Liver (tissue), 9 donors: ENCODE measurements around the gene FGFR4. TPM values are rescaled to one million over a fixed set of nuclear protein-coding genes. Genes with fewer than 3 reads are reported as not detected.
"Not testable (repeated sequence)": the region's sequence is repeated elsewhere in the genome, so short reads cannot be mapped to it uniquely, and the experiment has no call there.

Source experiments
- DNase-seq: peaks from one replicate; pipeline ENCODE4 v3.0.0-alpha.2; 2017; ENCODE audit warnings: low spot score
- H3K27ac ChIP-seq, 2 donors: one replicate each; pipeline ENCODE4 v1.7.0; 2013; ENCODE audit warnings: inconsistent platforms in 2 of 2, low read length in 2 of 2, control low read depth in 1 of 2, low read depth in 1 of 2, mild to moderate bottlenecking in 1 of 2
- H3K27me3 ChIP-seq, 4 donors: one replicate each; pipeline versions ENCODE4 v1.6.1 to v1.7.0; 2013; ENCODE audit warnings: low read length in 3 of 4, inconsistent platforms in 1 of 4, mild to moderate bottlenecking in 1 of 4, moderate library complexity in 1 of 4; ENCODE audit not compliant: control insufficient read depth in 4 of 4, insufficient read depth in 4 of 4
- H3K36me3 ChIP-seq, 4 donors: one replicate each; pipeline versions ENCODE4 v1.6.1 to v1.7.0; 2013; ENCODE audit warnings: low read length in 3 of 4, mild to moderate bottlenecking in 3 of 4, low read depth in 1 of 4, moderate library complexity in 1 of 4; ENCODE audit not compliant: control insufficient read depth in 4 of 4, insufficient read depth in 3 of 4
- H3K4me1 ChIP-seq, 4 donors: one replicate each; pipeline versions ENCODE4 v1.6.1 to v1.7.0; 2013; ENCODE audit warnings: low read length in 3 of 4, mild to moderate bottlenecking in 3 of 4, moderate library complexity in 1 of 4; ENCODE audit not compliant: control insufficient read depth in 4 of 4, insufficient read depth in 4 of 4
- H3K4me3 ChIP-seq, 3 donors: one replicate each; pipeline versions ENCODE4 v1.6.1 to v1.7.0; 2013; ENCODE audit warnings: low read length in 3 of 3, control low read depth in 1 of 3, low read depth in 1 of 3, mild to moderate bottlenecking in 1 of 3
- H3K9ac ChIP-seq, 2 donors: one replicate each; pipeline ENCODE4 v1.7.0; 2013; ENCODE audit warnings: low read length in 2 of 2, mild to moderate bottlenecking in 2 of 2, moderate library complexity in 2 of 2, control low read depth in 1 of 2, low read depth in 1 of 2
- H3K9me3 ChIP-seq, 4 donors: one replicate each; pipeline versions ENCODE4 v1.6.1 to v1.7.0; 2013; ENCODE audit warnings: low read length in 3 of 4; ENCODE audit not compliant: control insufficient read depth in 4 of 4
- EGR1 ChIP-seq, 2 donors: IDR thresholded peaks; 2 replicates each; pipeline ENCODE4 v1.6.1; 2016 to 2018; ENCODE audit warnings: antibody characterized with exemption in 2 of 2, low read depth in 2 of 2
- FOXA1 ChIP-seq: IDR thresholded peaks from 2 replicates; pipeline ENCODE4 v1.6.1; 2016; ENCODE audit warnings: antibody characterized with exemption
- FOXA2 ChIP-seq: IDR thresholded peaks from 2 replicates; pipeline ENCODE4 v1.6.1; 2016; ENCODE audit warnings: antibody characterized with exemption
- GABPA ChIP-seq, 2 donors: IDR thresholded peaks in 1 of 2; conservative IDR thresholded peaks in 1 of 2; 2 replicates each; pipeline ENCODE4 v1.6.1; 2016; ENCODE audit warnings: antibody characterized with exemption in 2 of 2, mild to moderate bottlenecking in 1 of 2, moderate library complexity in 1 of 2
- HNF4A ChIP-seq, 2 donors: conservative IDR thresholded peaks; 2 replicates each; pipeline ENCODE4 v1.6.1; 2016; ENCODE audit warnings: antibody characterized with exemption in 2 of 2, mild to moderate bottlenecking in 2 of 2
- HNF4G ChIP-seq: IDR thresholded peaks from 2 replicates; pipeline ENCODE4 v1.6.1; 2016; ENCODE audit warnings: antibody characterized with exemption
- JUND ChIP-seq, 2 donors: IDR thresholded peaks; 2 replicates each; pipeline ENCODE4 v1.6.1; 2016; ENCODE audit warnings: antibody characterized with exemption in 2 of 2
- NR2F2 ChIP-seq: IDR thresholded peaks from 2 replicates; pipeline ENCODE4 v1.6.1; 2016; ENCODE audit warnings: antibody characterized with exemption
- RAD21 ChIP-seq, 2 donors: IDR thresholded peaks; 2 replicates each; pipeline ENCODE4 v1.6.1; 2016; ENCODE audit warnings: antibody characterized with exemption in 2 of 2, mild to moderate bottlenecking in 2 of 2
- RXRA ChIP-seq, 2 donors: IDR thresholded peaks; 2 replicates each; pipeline ENCODE4 v1.6.1; 2017 to 2018; ENCODE audit warnings: antibody characterized with exemption in 2 of 2, mild to moderate bottlenecking in 1 of 2
- SP1 ChIP-seq: IDR thresholded peaks from 2 replicates; pipeline ENCODE4 v1.6.1; 2018; ENCODE audit warnings: antibody characterized with exemption, mild to moderate bottlenecking
- TAF1 ChIP-seq: conservative IDR thresholded peaks from 2 replicates; pipeline ENCODE4 v1.6.1; 2016; ENCODE audit warnings: antibody characterized with exemption, mild to moderate bottlenecking
- YY1 ChIP-seq: IDR thresholded peaks from 2 replicates; pipeline ENCODE4 v1.6.1; 2016; ENCODE audit warnings: antibody characterized with exemption, mild to moderate bottlenecking
- WGBS: extraction: QIAGEN DNeasy Blood & Tissue Kit; methylation state at CpG from one replicate; pipeline ENCODE4 v1.1.7; 2013; 5-methylcytosine and 5-hydroxymethylcytosine counted together
- polyA plus RNA-seq, 2 donors: library from polyadenylated mRNA; stranded (reverse) in 1 of 2; unstranded in 1 of 2; fragments of 200-250 nt in 1 of 2; fragments of >200 nt in 1 of 2; fragmentation: Nextera tagmentation in 1 of 2; extraction: Ambion mirVana in 1 of 2; gene quantifications; one replicate each; pipeline versions ENCODE4 v1.2.1 to v1.2.3, GENCODE V29; 2013 to 2015
- total RNA-seq, 2 donors: library from RNA; depleted of rRNA; stranded (reverse); fragments of >200 nt; gene quantifications; one replicate each; pipeline ENCODE4 v1.2.3, GENCODE V29; 2014
- TF ChIP-seq, protein P1 (sequence below): IDR thresholded peaks from 2 replicates; pipeline ENCODE4 v1.6.1; 2016; ENCODE audit warnings: antibody characterized with exemption
- TF ChIP-seq, protein P2 (sequence below): fragments of 150-350 bp; IDR thresholded peaks from 2 replicates; pipeline ENCODE4 v1.5.1; 2017; ENCODE audit warnings: improper control_type of control experiment, low read depth, low read length; ENCODE audit not compliant: missing input control
- TF ChIP-seq, protein P3 (sequence below): IDR thresholded peaks from 2 replicates; pipeline ENCODE4 v1.6.1; 2016; ENCODE audit warnings: antibody characterized with exemption, mild to moderate bottlenecking
- TF ChIP-seq, protein P4 (sequence below): IDR thresholded peaks from 2 replicates; pipeline ENCODE4 v1.6.1; 2016; ENCODE audit warnings: antibody characterized with exemption
- donor health status: healthy.
- donor health status: healthy.
- donor health status: healthy.
- donor health status: healthy.
- donor health status: healthy.

Gene FGFR4
- total and polyA plus RNA-seq, 4 donors = 42.3 to 72.6 (median 56.3) TPM

DNA sequence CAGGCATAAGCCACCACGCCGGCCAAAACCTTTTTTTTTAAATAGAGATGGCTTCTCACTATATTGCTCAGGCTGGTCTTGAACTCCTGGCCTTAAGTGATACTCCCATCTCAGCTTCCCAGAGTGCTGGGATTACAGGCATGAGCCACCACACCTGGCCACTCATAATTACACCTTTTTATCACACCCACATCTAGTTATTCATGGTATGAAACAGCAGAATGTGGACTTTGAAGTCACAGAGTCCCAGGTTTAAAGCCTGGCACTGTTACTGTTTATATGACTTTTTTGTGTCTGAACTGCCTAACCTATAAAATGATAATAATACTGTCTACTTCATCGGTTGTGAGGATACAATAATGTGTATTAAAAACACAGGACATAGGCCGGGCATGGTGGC lies 41.1 kb upstream of the FGFR4 start:
- Histone ChIP-seq H3K27ac (no peak overlapping the region), H3K27me3 (no peaks in the 10 kb centered on the region), H3K4me1 (no peaks in the 10 kb centered on the region), H3K4me3 (no peak overlapping the region), H3K9ac (no peak overlapping the region), H3K9me3 (no peaks in the 10 kb centered on the region), H3K36me3 (peaks cover 6 to 38% (median 18%) of the 10 kb centered on the region in 4 donors)
- TF ChIP-seq FOXA2 (no peak), SP1 (no peak), RAD21 (IDR thresholded peaks at IDR 0.05) (no peak), HNF4G (no peak), GABPA (IDR thresholded peaks at IDR 0.05 in 1 of 2, conservative IDR thresholded peaks at IDR 0.05 in 1 of 2) (no peak), JUND (IDR thresholded peaks at IDR 0.05) (no peak), RXRA (IDR thresholded peaks at IDR 0.05) (no peak), YY1 (no peak), EGR1 (IDR thresholded peaks at IDR 0.05; ENCODE audit: low read depth in 2 of 2) (no peak), FOXA1 (no peak), TAF1 (no peak), NR2F2 (no peak)
- TF ChIP-seq, protein P1, sequence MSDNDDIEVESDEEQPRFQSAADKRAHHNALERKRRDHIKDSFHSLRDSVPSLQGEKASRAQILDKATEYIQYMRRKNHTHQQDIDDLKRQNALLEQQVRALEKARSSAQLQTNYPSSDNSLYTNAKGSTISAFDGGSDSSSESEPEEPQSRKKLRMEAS = no peak
- TF ChIP-seq, protein P2, sequence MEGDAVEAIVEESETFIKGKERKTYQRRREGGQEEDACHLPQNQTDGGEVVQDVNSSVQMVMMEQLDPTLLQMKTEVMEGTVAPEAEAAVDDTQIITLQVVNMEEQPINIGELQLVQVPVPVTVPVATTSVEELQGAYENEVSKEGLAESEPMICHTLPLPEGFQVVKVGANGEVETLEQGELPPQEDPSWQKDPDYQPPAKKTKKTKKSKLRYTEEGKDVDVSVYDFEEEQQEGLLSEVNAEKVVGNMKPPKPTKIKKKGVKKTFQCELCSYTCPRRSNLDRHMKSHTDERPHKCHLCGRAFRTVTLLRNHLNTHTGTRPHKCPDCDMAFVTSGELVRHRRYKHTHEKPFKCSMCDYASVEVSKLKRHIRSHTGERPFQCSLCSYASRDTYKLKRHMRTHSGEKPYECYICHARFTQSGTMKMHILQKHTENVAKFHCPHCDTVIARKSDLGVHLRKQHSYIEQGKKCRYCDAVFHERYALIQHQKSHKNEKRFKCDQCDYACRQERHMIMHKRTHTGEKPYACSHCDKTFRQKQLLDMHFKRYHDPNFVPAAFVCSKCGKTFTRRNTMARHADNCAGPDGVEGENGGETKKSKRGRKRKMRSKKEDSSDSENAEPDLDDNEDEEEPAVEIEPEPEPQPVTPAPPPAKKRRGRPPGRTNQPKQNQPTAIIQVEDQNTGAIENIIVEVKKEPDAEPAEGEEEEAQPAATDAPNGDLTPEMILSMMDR = no peak
- DNase-seq = no peak
- 95% methylated on average over 4 of the region's 4 CpGs for WGBS

DNA sequence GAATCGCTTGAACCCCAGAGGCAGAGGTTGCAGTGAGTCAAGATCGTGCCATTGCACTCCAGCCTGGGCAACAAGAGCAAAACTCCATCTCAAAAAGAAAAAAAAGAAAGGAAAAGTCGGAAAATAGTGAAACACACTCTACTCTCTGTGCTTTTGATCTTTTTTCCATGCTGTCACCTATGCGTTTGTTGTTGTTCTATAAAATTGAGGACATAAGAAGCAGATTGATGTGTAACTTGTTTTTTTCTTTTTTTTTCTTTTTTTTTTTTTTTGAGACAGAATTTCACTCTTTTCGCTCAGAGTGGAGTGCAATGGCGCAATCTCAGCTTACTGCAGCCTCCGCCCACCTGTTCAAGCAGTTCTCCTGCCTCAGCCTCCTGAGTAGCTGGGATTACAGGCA lies 38.2 kb upstream of the FGFR4 start:
- not testable (repeated sequence) for H3K4me1 ChIP-seq, DNase-seq, H3K9me3 ChIP-seq, H3K9ac ChIP-seq, H3K27me3 ChIP-seq, H3K4me3 ChIP-seq, H3K27ac ChIP-seq
- peaks cover 9 to 27% (median 12%) of the 10 kb centered on the region in 4 donors for H3K36me3 ChIP-seq
- 96% methylated on average over 7 of the region's 7 CpGs for WGBS

DNA sequence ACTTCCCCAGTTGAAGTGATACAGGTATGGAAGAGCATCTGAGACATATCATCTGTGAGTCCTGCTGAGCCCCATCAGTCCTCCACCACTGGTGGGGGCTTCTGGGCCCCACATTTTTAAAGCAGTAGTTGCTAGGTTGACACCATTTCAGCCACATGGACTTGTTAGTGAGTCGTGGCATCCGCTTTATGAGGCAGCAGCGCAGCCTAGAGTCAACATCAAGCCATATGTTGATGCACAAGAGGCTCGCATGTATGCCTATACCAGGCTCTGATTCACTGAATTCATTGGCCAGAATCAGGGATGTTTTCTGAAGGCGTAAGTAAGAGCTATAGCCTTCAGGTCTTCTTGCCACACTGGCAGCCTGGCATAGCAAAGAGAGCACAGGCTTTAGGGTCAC lies 37.4 kb upstream of the FGFR4 start:
- Histone ChIP-seq H3K9ac (no peak overlapping the region), H3K27me3 (no peaks in the 10 kb centered on the region), H3K9me3 (no peaks in the 10 kb centered on the region), H3K27ac (no peak overlapping the region), H3K36me3 (peaks cover 9 to 23% (median 12%) of the 10 kb centered on the region in 4 donors), H3K4me3 (no peak overlapping the region), H3K4me1 (no peaks in the 10 kb centered on the region)
- WGBS = 93% methylated on average over 5 of the region's 5 CpGs
- TF ChIP-seq TAF1 = no peak
- no peak for TF ChIP-seq RXRA (IDR thresholded peaks at IDR 0.05)
- TF ChIP-seq, protein P3, sequence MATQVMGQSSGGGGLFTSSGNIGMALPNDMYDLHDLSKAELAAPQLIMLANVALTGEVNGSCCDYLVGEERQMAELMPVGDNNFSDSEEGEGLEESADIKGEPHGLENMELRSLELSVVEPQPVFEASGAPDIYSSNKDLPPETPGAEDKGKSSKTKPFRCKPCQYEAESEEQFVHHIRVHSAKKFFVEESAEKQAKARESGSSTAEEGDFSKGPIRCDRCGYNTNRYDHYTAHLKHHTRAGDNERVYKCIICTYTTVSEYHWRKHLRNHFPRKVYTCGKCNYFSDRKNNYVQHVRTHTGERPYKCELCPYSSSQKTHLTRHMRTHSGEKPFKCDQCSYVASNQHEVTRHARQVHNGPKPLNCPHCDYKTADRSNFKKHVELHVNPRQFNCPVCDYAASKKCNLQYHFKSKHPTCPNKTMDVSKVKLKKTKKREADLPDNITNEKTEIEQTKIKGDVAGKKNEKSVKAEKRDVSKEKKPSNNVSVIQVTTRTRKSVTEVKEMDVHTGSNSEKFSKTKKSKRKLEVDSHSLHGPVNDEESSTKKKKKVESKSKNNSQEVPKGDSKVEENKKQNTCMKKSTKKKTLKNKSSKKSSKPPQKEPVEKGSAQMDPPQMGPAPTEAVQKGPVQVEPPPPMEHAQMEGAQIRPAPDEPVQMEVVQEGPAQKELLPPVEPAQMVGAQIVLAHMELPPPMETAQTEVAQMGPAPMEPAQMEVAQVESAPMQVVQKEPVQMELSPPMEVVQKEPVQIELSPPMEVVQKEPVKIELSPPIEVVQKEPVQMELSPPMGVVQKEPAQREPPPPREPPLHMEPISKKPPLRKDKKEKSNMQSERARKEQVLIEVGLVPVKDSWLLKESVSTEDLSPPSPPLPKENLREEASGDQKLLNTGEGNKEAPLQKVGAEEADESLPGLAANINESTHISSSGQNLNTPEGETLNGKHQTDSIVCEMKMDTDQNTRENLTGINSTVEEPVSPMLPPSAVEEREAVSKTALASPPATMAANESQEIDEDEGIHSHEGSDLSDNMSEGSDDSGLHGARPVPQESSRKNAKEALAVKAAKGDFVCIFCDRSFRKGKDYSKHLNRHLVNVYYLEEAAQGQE = no peak
- TF ChIP-seq, protein P4, sequence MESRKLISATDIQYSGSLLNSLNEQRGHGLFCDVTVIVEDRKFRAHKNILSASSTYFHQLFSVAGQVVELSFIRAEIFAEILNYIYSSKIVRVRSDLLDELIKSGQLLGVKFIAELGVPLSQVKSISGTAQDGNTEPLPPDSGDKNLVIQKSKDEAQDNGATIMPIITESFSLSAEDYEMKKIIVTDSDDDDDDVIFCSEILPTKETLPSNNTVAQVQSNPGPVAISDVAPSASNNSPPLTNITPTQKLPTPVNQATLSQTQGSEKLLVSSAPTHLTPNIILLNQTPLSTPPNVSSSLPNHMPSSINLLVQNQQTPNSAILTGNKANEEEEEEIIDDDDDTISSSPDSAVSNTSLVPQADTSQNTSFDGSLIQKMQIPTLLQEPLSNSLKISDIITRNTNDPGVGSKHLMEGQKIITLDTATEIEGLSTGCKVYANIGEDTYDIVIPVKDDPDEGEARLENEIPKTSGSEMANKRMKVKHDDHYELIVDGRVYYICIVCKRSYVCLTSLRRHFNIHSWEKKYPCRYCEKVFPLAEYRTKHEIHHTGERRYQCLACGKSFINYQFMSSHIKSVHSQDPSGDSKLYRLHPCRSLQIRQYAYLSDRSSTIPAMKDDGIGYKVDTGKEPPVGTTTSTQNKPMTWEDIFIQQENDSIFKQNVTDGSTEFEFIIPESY = no peak
- no peak for TF ChIP-seq EGR1 (IDR thresholded peaks at IDR 0.05; ENCODE audit: low read depth in 2 of 2)
- TF ChIP-seq, protein P2 = no peak
- no peak for TF ChIP-seq SP1
- TF ChIP-seq RAD21 (IDR thresholded peaks at IDR 0.05) = no peak
- TF ChIP-seq HNF4A (conservative IDR thresholded peaks at IDR 0.05) = no peak
- no peak for TF ChIP-seq FOXA1
- DNase-seq = no peak
